SW480 (cell line): Measurements from ENCODE around the gene VPS37C.
A peak's percentile ranks its signal among the peaks of the same experiment; 100 is the strongest.

Source experiments
- DNase-seq: peaks from one replicate; pipeline ENCODE4 v3.0.0-alpha.2; 2016; ENCODE audit warnings: low spot score

Gene VPS37C

DNA sequence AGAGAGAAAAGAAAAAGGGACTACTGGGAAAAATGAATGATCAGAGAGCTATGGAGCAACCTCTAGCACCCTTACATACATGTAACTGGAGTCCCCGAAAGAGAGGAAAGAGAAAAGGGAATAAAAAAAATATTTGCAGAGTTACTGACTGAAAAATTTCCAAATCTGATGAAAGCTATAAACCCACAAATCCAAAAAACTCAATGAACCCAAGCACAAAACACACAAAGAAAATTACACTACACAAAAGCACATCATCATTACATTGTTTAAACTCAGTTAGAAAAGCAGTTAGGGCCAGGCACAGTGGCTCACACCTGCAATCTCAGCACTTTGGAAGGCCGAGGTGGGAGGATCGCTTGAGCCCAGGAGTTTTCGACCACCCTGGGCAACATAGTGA, 6.7 kb downstream of the VPS37C start:
- DNase-seq: no peak

DNA sequence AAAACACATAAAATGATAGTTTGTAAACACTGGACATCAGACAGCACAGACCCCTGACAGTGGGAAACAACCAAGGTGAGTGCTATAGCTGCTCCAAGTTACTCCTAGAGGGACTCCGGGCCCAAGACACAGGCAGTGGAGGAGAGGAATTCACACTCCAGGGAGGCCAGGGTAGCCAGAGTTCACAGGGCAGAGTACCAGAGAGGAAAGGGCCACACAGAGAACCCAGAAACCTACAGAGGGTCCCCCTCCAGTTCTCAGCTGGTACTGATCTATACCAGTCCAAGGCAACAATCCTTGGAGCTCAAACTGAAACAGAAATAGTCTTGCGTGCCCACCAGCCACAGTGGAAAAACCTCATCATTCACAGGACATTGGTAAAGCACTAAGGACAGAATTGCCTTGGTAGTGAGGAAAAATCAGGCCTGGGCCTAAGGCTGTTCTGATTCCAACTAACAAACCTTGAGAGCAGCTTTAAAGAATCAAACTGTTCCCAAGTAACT, 7.6 kb downstream of the VPS37C start:
- no peak for DNase-seq

GRCh38 chr11:61152816-61153592, 8.2 kb downstream of the VPS37C start:
- peak; percentile 24 for DNase-seq

DNA sequence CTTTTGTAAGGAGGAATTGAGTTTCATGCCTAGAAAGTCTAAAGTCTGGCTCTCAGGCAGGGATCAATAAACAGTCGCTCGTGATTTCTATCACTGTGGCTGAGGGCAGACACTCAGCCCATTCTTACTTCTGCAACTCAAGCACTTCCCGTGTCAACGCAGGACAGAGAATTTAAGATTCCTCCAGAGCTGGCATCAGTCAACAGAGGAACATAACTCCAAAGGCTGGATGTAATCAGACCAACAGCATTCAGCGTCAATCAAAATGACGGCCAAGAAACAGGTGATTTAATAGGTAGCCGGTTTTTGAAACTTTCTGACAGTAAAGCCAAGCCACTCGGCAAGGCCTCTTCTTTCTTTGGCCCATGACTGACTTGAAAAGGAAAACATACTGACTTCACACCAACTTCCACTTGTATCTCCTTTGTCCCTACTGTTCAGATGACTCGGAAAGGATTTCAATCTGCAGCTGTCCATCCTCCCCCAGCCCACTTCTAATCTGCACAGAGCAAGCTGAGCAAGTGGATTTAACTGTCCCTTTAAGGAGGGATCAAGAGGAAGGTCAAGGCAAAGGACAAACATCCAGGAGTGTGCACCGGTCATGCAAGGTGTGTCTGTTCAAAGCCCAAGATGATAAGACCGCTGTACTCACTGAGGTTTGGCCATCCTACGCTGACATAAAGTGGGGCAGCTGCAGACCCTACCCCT, 9.5 kb downstream of the VPS37C start:
- DNase-seq: no peak

- DNase-seq: no peak
These were observed 10.3 kb downstream of the VPS37C start for GRCh38 chr11:61150706-61151544.

DNA sequence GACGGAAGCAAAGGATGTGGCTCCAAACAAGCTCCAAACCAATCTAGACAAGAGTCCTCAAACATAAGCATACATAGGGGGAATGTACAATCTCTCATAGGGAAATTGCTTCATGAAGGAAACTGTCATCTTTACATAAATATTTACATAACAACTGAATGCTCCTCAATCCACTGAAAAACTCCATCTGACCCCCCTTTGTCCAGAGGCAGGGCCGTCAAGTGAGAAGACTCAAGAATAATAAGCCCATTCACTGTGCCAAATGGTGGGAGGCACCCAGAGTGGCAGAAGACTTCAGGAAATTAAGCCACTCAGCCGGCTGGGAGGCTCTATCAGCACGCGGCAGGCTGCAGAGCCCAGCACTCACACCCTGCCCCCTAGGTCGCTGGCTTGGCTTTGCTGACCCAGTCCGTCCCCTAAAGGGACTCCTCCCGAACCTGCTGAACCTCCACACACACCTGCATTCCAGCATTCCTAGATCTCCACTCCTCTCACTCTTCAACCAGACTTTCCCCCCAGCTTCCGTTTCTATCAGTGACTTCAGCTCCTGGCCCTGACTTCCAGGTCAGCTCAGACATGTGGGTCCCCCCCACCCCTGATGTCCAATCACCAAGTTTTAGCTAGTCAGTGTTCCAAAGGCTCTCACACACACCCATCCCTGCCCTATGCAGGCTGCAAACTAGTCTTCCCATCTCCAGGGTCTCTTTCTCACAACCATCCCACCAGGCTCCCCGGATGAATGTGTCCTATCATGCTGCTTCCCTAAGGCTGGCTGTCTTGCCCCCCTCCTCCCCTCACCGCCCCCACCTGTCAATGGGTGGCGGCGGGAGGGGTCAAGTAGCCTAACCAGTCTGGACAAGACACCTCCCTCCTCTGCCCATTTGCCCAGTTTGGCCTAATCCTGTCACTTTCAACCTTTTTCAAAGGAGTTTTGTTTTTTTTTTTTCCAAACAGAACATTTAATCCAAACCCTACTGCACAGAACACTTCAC, 11.3 kb downstream of the VPS37C start:
- no peak for DNase-seq

GRCh38 chr11:61147791-61148620, 13.2 kb downstream of the VPS37C start:
- no peak for DNase-seq

- no peak for DNase-seq
These were observed 14.0 kb downstream of the VPS37C start for GRCh38 chr11:61147271-61147670.

DNA sequence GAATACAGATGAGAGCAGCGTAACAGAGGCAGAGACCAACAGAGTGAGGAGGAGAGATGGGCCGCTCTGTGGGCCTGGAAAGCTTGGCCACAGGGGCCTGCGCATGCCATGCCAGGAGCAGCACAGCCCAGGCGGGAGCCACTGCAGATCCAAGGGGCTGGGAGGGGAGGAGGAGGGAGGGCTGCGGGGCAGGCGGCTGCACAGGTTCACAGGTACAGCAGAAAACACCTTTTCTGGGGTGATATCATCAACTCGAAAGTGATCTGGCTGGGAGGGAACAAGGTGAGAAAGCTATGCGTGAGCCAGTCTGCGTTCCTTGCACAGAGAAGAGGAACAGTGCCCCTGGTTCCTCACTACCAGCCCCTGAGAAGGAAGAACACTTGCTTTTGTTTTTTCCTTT, 14.8 kb downstream of the VPS37C start:
- DNase-seq: no peak

GRCh38 chr11:61145228-61146005, 15.8 kb downstream of the VPS37C start:
- DNase-seq: no peak

DNA sequence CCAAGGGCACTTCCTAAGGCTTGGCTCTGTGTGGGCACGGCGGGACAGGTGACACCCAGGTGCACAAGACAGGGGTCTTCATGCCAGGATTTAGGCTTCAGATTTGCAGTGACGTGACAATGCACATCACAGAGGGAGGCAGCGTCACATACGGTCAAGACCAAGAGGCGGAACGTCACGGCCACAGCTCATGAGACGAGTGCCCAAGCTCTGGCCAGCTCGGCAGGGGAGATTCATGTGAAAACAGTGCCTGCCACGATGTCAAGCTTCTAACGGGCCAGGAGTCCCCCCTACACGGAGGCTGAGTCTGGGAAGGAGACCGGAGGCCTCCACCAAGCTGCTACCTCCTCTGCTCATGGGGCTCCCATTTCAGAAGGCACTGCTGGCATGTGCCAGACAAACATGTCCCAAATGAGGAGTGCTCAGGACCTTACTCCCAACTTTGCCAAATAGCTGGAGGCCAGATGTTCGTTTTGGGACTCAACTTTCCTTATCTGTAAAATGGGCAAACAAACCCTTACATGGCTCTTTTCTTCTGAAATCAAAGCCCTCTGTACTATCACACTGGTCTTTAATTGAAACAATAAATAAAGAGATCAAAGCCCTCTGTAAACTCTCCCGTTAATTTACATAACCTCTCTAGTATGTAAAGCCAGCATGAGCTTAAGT, 16.6 kb downstream of the VPS37C start:
- no peak for DNase-seq

GRCh38 chr11:61142424-61142823, 18.8 kb downstream of the VPS37C start:
- DNase-seq: no peak

DNA sequence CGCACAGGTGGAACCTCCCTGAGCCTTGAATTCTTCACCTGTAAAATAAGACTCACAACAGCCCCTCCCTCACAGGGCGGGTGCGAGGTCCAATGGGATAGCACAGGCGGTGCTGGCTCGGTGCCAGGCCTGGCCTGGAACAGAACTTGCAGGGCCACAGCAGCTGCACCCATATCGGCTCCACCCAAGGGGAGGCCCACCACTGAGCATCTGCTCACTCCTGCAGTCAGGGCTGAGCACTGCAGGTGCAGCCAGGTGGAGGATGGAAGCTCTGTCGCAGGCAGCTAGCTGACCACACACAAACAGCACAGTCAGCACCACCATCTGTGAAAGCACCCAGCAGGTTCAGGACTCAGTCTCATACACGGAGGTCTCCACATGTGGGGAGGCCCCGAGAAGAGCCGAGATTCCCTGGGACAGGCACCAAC, 19.6 kb downstream of the VPS37C start:
- DNase-seq: peak; percentile 62

- no peak for DNase-seq
These were observed 20.8 kb downstream of the VPS37C start for GRCh38 chr11:61140416-61140815.

- DNase-seq: no peak
These were observed 21.8 kb downstream of the VPS37C start for GRCh38 chr11:61139387-61139786.

- no peak for DNase-seq
These were observed 22.3 kb downstream of the VPS37C start for GRCh38 chr11:61138935-61139334.

GRCh38 chr11:61134801-61135257, 26.4 kb downstream of the VPS37C start:
- no peak for DNase-seq

DNA sequence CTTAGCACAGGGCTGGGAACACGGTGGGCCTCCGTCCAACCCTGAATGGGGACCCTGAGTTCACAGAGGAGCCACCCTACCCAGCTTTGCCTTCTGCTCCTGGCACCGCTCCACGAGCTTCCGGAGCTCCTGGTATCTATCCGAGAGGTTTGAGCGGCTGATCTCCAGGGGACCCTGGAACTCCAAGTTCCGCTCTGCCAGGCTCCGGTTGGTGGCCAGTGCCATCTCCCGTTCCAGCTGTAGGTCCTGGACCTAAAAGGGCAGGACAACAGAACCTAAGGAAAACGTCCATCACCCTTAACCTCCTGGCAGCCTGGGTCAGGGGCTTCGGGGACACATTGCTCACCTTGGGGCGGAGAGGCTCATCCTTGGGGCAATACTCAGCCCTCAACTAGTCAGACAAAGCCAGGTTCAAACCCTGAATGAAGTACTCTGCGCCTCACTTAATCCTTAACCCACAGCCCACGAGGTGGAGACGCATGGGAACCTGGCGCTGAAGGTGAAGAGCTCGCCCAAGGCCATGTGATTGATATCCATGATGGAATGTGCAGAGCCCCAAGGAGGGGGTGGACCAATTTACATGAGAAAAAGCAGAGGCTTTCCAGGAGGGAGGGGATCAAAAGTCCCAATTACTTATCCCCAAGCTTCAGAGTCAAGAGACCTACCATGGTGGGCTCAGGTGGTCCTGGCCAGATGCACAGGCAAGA, 27.1 kb downstream of the VPS37C start:
- no peak for DNase-seq
